ENCODE results near the gene GMCL1.

DNA sequence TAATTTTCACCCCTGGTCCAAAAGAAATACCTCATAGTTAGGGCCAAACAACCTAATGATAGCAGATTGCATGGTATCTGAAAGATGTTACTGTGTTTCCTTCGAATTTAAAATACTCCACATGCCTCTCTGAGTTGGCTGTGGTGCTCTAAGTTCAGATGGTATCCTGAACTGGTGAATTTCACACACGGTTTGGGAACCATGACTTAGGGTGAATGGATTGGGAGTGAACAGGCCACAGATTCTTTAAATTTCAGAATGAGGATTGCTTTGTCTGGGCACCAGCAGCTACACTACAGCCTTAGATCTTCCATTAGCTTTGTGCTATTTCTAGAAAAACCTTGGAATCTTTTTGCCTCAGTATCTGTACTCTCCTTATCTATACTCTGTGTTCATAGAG, 6.2 kb downstream of the GMCL1 start:
- TF ChIP-seq, protein P1, sequence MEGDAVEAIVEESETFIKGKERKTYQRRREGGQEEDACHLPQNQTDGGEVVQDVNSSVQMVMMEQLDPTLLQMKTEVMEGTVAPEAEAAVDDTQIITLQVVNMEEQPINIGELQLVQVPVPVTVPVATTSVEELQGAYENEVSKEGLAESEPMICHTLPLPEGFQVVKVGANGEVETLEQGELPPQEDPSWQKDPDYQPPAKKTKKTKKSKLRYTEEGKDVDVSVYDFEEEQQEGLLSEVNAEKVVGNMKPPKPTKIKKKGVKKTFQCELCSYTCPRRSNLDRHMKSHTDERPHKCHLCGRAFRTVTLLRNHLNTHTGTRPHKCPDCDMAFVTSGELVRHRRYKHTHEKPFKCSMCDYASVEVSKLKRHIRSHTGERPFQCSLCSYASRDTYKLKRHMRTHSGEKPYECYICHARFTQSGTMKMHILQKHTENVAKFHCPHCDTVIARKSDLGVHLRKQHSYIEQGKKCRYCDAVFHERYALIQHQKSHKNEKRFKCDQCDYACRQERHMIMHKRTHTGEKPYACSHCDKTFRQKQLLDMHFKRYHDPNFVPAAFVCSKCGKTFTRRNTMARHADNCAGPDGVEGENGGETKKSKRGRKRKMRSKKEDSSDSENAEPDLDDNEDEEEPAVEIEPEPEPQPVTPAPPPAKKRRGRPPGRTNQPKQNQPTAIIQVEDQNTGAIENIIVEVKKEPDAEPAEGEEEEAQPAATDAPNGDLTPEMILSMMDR (conservative IDR thresholded peaks at IDR 0.05; ENCODE audit: low read depth in 2 of 2) = no peak
- TF ChIP-seq, protein P2, sequence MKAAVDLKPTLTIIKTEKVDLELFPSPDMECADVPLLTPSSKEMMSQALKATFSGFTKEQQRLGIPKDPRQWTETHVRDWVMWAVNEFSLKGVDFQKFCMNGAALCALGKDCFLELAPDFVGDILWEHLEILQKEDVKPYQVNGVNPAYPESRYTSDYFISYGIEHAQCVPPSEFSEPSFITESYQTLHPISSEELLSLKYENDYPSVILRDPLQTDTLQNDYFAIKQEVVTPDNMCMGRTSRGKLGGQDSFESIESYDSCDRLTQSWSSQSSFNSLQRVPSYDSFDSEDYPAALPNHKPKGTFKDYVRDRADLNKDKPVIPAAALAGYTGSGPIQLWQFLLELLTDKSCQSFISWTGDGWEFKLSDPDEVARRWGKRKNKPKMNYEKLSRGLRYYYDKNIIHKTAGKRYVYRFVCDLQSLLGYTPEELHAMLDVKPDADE (IDR thresholded peaks at IDR 0.05) = no peak
- TF ChIP-seq POLR2AphosphoS5 (IDR thresholded peaks at IDR 0.05; ENCODE audit: low read depth) (no peak), EZH2 (IDR thresholded peaks at IDR 0.05; ENCODE audit: low read depth, unreplicated experiment) (no peak)
- TF ChIP-seq, protein P3, sequence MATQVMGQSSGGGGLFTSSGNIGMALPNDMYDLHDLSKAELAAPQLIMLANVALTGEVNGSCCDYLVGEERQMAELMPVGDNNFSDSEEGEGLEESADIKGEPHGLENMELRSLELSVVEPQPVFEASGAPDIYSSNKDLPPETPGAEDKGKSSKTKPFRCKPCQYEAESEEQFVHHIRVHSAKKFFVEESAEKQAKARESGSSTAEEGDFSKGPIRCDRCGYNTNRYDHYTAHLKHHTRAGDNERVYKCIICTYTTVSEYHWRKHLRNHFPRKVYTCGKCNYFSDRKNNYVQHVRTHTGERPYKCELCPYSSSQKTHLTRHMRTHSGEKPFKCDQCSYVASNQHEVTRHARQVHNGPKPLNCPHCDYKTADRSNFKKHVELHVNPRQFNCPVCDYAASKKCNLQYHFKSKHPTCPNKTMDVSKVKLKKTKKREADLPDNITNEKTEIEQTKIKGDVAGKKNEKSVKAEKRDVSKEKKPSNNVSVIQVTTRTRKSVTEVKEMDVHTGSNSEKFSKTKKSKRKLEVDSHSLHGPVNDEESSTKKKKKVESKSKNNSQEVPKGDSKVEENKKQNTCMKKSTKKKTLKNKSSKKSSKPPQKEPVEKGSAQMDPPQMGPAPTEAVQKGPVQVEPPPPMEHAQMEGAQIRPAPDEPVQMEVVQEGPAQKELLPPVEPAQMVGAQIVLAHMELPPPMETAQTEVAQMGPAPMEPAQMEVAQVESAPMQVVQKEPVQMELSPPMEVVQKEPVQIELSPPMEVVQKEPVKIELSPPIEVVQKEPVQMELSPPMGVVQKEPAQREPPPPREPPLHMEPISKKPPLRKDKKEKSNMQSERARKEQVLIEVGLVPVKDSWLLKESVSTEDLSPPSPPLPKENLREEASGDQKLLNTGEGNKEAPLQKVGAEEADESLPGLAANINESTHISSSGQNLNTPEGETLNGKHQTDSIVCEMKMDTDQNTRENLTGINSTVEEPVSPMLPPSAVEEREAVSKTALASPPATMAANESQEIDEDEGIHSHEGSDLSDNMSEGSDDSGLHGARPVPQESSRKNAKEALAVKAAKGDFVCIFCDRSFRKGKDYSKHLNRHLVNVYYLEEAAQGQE (IDR thresholded peaks at IDR 0.05; ENCODE audit: unreplicated experiment) = no peak

All from GM23338 (cell line).